ENCODE results near the gene VWA1. TPM values are rescaled to one million over a fixed set of nuclear protein-coding genes. Genes with fewer than 3 reads are reported as not detected.
"Not testable (repeated sequence)": the region's sequence is repeated elsewhere in the genome, so short reads cannot be mapped to it uniquely, and the experiment has no call there.

The VWA1 gene
- total RNA-seq, 1 experiment from 2014 or later, result 858 TPM

DNA sequence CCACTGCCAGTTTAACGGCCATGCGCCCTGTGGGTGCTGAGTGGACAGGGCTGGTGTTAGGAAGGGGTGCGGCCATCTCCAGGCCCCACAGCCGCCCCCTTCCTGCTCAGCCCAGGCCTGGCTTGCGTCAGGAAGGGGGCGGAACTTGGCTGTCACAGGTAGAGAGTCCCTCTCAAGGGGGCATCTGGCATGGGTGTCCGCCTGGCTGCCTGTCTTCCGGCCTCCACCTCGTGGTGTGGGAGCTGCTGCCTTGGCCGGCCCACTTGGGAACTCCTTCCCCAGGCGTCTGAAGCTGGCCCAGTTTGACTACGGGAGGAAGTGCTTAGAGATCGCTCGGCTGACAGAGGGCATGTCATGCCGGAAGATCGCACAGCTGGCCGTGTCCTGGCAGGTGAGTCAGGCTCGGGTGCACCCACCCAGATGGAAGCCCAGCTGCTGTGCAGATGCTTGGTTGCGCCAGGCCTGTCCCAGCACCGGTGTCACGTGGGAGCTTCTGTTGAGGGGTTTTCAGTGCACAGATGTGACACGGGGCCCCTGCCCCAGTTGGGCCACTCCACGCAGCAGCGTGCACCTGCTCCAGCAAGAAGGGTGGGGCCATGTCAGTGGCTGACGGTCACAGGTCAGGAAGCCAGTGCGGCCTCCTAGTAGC, 27.0 kb downstream of the VWA1 start:
- no peak for TF ChIP-seq SIN3A (IDR thresholded peaks at IDR 0.05; ENCODE audit: borderline replicate concordance, insufficient read depth, low read depth, low read length)
- TF ChIP-seq POLR2AphosphoS5 (IDR thresholded peaks at IDR 0.05; ENCODE audit: low read depth, low read length), result no peak
- TF ChIP-seq TCF7L2 (IDR thresholded peaks at IDR 0.05; ENCODE audit: low read depth, low read length), result no peak
- TF ChIP-seq, protein P1, sequence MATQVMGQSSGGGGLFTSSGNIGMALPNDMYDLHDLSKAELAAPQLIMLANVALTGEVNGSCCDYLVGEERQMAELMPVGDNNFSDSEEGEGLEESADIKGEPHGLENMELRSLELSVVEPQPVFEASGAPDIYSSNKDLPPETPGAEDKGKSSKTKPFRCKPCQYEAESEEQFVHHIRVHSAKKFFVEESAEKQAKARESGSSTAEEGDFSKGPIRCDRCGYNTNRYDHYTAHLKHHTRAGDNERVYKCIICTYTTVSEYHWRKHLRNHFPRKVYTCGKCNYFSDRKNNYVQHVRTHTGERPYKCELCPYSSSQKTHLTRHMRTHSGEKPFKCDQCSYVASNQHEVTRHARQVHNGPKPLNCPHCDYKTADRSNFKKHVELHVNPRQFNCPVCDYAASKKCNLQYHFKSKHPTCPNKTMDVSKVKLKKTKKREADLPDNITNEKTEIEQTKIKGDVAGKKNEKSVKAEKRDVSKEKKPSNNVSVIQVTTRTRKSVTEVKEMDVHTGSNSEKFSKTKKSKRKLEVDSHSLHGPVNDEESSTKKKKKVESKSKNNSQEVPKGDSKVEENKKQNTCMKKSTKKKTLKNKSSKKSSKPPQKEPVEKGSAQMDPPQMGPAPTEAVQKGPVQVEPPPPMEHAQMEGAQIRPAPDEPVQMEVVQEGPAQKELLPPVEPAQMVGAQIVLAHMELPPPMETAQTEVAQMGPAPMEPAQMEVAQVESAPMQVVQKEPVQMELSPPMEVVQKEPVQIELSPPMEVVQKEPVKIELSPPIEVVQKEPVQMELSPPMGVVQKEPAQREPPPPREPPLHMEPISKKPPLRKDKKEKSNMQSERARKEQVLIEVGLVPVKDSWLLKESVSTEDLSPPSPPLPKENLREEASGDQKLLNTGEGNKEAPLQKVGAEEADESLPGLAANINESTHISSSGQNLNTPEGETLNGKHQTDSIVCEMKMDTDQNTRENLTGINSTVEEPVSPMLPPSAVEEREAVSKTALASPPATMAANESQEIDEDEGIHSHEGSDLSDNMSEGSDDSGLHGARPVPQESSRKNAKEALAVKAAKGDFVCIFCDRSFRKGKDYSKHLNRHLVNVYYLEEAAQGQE (IDR thresholded peaks at IDR 0.05; ENCODE audit: insufficient read depth in 1 of 2, low read depth in 2 of 2, low read length in 1 of 2), result no peak
- TF ChIP-seq, protein P2, sequence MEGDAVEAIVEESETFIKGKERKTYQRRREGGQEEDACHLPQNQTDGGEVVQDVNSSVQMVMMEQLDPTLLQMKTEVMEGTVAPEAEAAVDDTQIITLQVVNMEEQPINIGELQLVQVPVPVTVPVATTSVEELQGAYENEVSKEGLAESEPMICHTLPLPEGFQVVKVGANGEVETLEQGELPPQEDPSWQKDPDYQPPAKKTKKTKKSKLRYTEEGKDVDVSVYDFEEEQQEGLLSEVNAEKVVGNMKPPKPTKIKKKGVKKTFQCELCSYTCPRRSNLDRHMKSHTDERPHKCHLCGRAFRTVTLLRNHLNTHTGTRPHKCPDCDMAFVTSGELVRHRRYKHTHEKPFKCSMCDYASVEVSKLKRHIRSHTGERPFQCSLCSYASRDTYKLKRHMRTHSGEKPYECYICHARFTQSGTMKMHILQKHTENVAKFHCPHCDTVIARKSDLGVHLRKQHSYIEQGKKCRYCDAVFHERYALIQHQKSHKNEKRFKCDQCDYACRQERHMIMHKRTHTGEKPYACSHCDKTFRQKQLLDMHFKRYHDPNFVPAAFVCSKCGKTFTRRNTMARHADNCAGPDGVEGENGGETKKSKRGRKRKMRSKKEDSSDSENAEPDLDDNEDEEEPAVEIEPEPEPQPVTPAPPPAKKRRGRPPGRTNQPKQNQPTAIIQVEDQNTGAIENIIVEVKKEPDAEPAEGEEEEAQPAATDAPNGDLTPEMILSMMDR (IDR thresholded peaks at IDR 0.05), result no peak
- ATAC-seq, result peak; percentile 49
- Histone ChIP-seq H3K27me3 (ENCODE audit: control insufficient read depth, insufficient read depth, low read length) (no peaks in the 10 kb centered on the region), H3K9me3 (ENCODE audit: control insufficient read depth, insufficient read depth, low read depth, low read length) (no peaks in the 10 kb centered on the region), H3K36me3 (ENCODE audit: control insufficient read depth, insufficient read depth, low read length) (no peaks in the 10 kb centered on the region), H3K4me3 (ENCODE audit: low read depth in 2 of 2, low read length in 2 of 2) (no peak overlapping the region), H3K27ac (ENCODE audit: low read length) (no peak overlapping the region), H3K4me1 (ENCODE audit: control insufficient read depth, insufficient read depth, low read length) (no peaks in the 10 kb centered on the region)
- ChIA-PET POLR2A (no interaction called here), CTCF (interaction anchor here (0.8 kb wide), 1 partner anchor 37 kb away, joined by 3 read pairs; a partner anchor contains a TSS)
- intact Hi-C loops (cut with micrococcal nuclease; ENCODE audit: unreplicated experiment) (no loop called here), in situ Hi-C loops (cut with HindIII; ENCODE audit: low pct_unique_long_range_greater_than_20kb, low sequenced_read_pairs) (no loop called here)
- BruUV-seq (replicated peaks), result no TSS peak
- no peak for DNase-seq (ENCODE audit: low read depth, low spot score)

DNA sequence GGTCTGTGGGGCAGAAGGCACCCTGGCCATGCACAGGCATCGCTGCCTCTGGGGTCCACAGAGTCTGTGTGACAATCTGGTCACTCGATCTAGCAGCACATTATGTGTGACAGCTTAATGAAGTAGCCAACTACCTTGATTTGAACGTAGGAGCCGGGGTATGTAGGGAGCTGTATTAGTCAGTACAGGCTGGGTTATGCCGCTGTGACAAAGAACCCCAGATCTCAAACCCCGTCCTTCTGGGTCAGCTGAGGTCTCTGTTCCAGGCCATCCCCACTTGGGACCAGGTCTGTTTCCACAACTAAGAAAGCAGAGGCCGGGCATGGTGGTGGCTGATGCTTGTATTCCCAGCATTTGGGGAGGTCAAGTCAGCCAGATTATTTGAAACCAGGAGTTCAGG, 27.8 kb downstream of the VWA1 start:
- TF ChIP-seq POLR2AphosphoS5 (IDR thresholded peaks at IDR 0.05; ENCODE audit: low read depth, low read length) (no peak), TCF7L2 (IDR thresholded peaks at IDR 0.05; ENCODE audit: low read depth, low read length) (no peak), SIN3A (IDR thresholded peaks at IDR 0.05; ENCODE audit: borderline replicate concordance, insufficient read depth, low read depth, low read length) (no peak)
- TF ChIP-seq, protein P1 (IDR thresholded peaks at IDR 0.05; ENCODE audit: insufficient read depth in 1 of 2, low read depth in 2 of 2, low read length in 1 of 2), result no peak
- TF ChIP-seq, protein P2 (IDR thresholded peaks at IDR 0.05), result no peak
- POLR2A ChIA-PET, result no interaction called here
- DNase-seq (ENCODE audit: low read depth, low spot score) (no peak), ATAC-seq (no peak)
- Histone ChIP-seq H3K4me1 (ENCODE audit: control insufficient read depth, insufficient read depth, low read length) (no peaks in the 10 kb centered on the region), H3K27me3 (ENCODE audit: control insufficient read depth, insufficient read depth, low read length) (no peaks in the 10 kb centered on the region), H3K4me3 (ENCODE audit: low read depth in 2 of 2, low read length in 2 of 2) (no peak overlapping the region), H3K27ac (ENCODE audit: low read length) (no peak overlapping the region), H3K36me3 (ENCODE audit: control insufficient read depth, insufficient read depth, low read length) (no peaks in the 10 kb centered on the region), H3K9me3 (ENCODE audit: control insufficient read depth, insufficient read depth, low read depth, low read length) (no peaks in the 10 kb centered on the region)
- in situ Hi-C loops (cut with HindIII; ENCODE audit: low pct_unique_long_range_greater_than_20kb, low sequenced_read_pairs) (no loop called here), intact Hi-C loops (cut with micrococcal nuclease; ENCODE audit: unreplicated experiment) (no loop called here)
- BruUV-seq (replicated peaks), result no TSS peak
- CTCF ChIA-PET, result no interaction called here

DNA sequence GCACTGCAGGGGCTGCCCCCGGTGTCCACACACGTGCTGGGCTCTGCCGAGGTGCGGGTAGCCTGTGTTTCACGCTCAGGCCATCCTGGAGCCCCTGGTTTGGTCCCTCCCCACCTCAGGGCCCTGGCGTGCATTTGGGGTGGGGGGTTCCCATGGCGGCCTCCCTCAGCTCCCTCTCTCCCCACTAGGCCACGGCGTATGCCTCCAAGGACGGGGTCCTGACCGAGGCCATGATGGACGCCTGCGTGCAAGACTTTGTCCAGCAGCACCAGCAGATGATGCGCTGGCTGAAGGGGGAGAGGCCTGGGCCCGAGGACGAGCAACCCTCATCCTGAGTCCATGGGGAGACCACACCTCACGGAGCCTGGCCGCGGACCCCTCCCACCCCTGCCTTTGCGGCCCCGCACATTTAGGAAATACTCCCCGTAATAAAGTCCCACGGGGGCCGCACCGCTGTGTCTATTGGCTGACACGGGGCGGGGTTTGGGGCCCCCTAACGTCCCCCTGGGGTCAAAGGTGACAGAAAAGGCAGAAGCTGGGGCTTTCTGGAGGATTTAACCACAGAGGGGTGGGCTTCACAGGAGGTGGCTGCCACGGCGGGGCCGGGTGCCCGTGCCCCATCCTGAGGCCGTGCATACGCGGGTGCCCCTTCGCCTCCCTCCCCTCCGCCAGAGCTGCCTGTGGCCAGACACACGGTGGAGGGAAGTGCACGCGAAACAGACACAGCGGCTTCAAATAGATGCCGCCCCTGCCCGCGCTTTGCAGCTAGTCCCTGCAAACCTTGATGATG, 32.9 kb downstream of the VWA1 start:
- ATAC-seq; H3K27me3 ChIP-seq (ENCODE audit: control insufficient read depth, insufficient read depth, low read length); POLR2A ChIA-PET; H3K4me1 ChIP-seq (ENCODE audit: control insufficient read depth, insufficient read depth, low read length); in situ Hi-C loops (cut with HindIII; ENCODE audit: low pct_unique_long_range_greater_than_20kb, low sequenced_read_pairs); BruUV-seq (replicated peaks); intact Hi-C loops (cut with micrococcal nuclease; ENCODE audit: unreplicated experiment); H3K9me3 ChIP-seq (ENCODE audit: control insufficient read depth, insufficient read depth, low read depth, low read length); H3K27ac ChIP-seq (ENCODE audit: low read length); H3K4me3 ChIP-seq (ENCODE audit: low read depth in 2 of 2, low read length in 2 of 2); H3K36me3 ChIP-seq (ENCODE audit: control insufficient read depth, insufficient read depth, low read length); DNase-seq (ENCODE audit: low read depth, low spot score): not testable (repeated sequence)
- CTCF ChIA-PET, result interaction anchor here (1.2 kb wide), 1 partner anchor 96 kb away, joined by 3 read pairs; no protein-coding TSS in a partner anchor
